Neural crest cell (in vitro differentiated cells): Measurements from ENCODE around the gene SETDB2. TPM values are rescaled to one million over a fixed set of nuclear protein-coding genes. Genes with fewer than 3 reads are reported as not detected.

Source experiments
- DNase-seq: peaks from one replicate; pipeline ENCODE4 v3.0.0; 2021; ENCODE audit warnings: low read depth, mixed read lengths, low spot score
- H3K27ac Mint-ChIP-seq: one replicate; pipeline ENCODE4 v1.8.0; 2021; ENCODE audit warnings: mild to moderate bottlenecking, mixed read lengths; ENCODE audit not compliant: unreplicated experiment
- H3K27me3 Mint-ChIP-seq: 2 replicates; pipeline ENCODE4 v1.8.0; 2021; ENCODE audit warnings: low read depth, mild to moderate bottlenecking, mixed read lengths
- H3K36me3 Mint-ChIP-seq: 2 replicates; pipeline ENCODE4 v1.8.0; 2021; ENCODE audit warnings: low read depth, mild to moderate bottlenecking, mixed read lengths
- H3K4me1 Mint-ChIP-seq: 2 replicates; pipeline ENCODE4 v1.8.0; 2021; ENCODE audit warnings: mixed read lengths
- H3K4me3 Mint-ChIP-seq: one replicate; pipeline ENCODE4 v1.8.0; 2021; ENCODE audit warnings: mild to moderate bottlenecking, mixed read lengths
- H3K9me3 Mint-ChIP-seq: 2 replicates; pipeline ENCODE4 v1.8.0; 2021; ENCODE audit warnings: mixed read lengths
- total RNA-seq: library from RNA; stranded (reverse); gene quantifications from 2 replicates; pipeline ENCODE4 v1.2.1, GENCODE V29; 2021
- TF ChIP-seq, protein P1 (sequence below): fragments of 200-600 bp; sonication (generic); conservative IDR thresholded peaks from 2 replicates; pipeline ENCODE4 v1.5.0; 2021; ENCODE audit warnings: antibody characterized with exemption, mild to moderate bottlenecking

Gene SETDB2
- total RNA-seq, 1 donor from 2014 or later, result 7.9 TPM

DNA sequence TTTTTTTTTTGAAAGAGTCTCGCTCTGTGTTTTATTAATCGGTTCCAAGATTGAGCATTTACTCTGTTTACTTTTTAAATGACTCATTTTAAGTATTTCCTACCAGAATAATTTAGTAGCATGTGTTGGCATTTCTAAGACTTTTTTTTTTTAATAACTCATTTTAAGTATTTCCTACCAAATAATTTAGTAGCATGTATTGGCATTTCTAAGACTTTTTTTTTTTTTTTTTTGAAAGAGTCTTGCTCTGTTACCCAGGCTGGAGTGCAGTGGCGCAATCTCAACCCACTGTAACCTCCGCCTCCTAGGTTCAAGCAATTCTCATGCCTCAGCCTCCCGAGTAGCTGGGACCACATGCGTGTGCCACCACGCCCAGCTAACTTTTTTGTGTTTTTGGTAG, 13.1 kb downstream of the SETDB2 start:
- Mint-ChIP-seq H3K4me1 (no peaks in the 10 kb centered on the region), H3K9me3 (no peaks in the 10 kb centered on the region), H3K27ac (no peak overlapping the region), H3K4me3 (no peak overlapping the region), H3K36me3 (peaks cover 10% of the 10 kb centered on the region), H3K27me3 (no peaks in the 10 kb centered on the region)
- TF ChIP-seq, protein P1, sequence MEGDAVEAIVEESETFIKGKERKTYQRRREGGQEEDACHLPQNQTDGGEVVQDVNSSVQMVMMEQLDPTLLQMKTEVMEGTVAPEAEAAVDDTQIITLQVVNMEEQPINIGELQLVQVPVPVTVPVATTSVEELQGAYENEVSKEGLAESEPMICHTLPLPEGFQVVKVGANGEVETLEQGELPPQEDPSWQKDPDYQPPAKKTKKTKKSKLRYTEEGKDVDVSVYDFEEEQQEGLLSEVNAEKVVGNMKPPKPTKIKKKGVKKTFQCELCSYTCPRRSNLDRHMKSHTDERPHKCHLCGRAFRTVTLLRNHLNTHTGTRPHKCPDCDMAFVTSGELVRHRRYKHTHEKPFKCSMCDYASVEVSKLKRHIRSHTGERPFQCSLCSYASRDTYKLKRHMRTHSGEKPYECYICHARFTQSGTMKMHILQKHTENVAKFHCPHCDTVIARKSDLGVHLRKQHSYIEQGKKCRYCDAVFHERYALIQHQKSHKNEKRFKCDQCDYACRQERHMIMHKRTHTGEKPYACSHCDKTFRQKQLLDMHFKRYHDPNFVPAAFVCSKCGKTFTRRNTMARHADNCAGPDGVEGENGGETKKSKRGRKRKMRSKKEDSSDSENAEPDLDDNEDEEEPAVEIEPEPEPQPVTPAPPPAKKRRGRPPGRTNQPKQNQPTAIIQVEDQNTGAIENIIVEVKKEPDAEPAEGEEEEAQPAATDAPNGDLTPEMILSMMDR, result no peak
- no peak for DNase-seq

- no peak overlapping the region for H3K27ac Mint-ChIP-seq
These were observed 15.5 kb downstream of the SETDB2 start for GRCh38 chr13:49459580-49459979.

DNA sequence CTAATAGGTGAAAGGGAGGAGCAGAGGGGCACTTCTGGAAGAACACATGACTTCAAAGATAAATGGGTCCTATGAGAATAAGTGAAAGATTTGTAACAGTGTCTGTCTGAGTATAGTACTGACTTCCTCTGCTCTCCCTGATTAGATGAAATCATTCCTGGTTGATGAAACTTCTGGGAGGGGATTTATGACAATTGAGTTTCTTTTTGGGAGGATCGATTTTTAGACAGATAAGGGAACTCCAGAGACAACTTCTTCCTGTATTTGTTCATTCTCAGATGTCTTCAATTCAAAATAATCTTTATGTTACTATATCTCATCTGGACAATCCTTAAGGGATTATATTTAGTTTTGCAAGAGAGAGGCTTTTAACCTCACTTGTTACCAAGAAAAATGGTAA, 20.0 kb downstream of the SETDB2 start:
- Mint-ChIP-seq H3K27ac (no peak overlapping the region), H3K36me3 (peaks cover 34% of the 10 kb centered on the region), H3K9me3 (peaks cover 3% of the 10 kb centered on the region), H3K27me3 (no peaks in the 10 kb centered on the region), H3K4me1 (no peaks in the 10 kb centered on the region), H3K4me3 (no peak overlapping the region)
- TF ChIP-seq, protein P1, result no peak
- DNase-seq, result no peak

More at GRCh38 chr13:49459580-49459979, 15.5 kb downstream of the SETDB2 start:
- no peak for DNase-seq
- Mint-ChIP-seq H3K4me1 (no peaks in the 10 kb centered on the region), H3K9me3 (peaks cover 3% of the 10 kb centered on the region), H3K36me3 (peaks cover 29% of the 10 kb centered on the region), H3K27me3 (no peaks in the 10 kb centered on the region), H3K4me3 (no peak overlapping the region)
- TF ChIP-seq, protein P1, result no peak

GRCh38 chr13:49464621-49465325, 20.7 kb downstream of the SETDB2 start:
- no peaks in the 10 kb centered on the region for H3K27me3 Mint-ChIP-seq
- H3K4me1 Mint-ChIP-seq, result peaks cover 7% of the 10 kb centered on the region
- H3K4me3 Mint-ChIP-seq, result no peak overlapping the region
- TF ChIP-seq, protein P1, result no peak
- peaks cover 34% of the 10 kb centered on the region for H3K36me3 Mint-ChIP-seq
- DNase-seq, result no peak
- peaks cover 3% of the 10 kb centered on the region for H3K9me3 Mint-ChIP-seq
- no peak overlapping the region for H3K27ac Mint-ChIP-seq

- Mint-ChIP-seq H3K9me3 (peaks cover 3% of the 10 kb centered on the region), H3K36me3 (peaks cover 31% of the 10 kb centered on the region), H3K4me3 (no peak overlapping the region), H3K27ac (no peak overlapping the region), H3K4me1 (peaks cover 12% of the 10 kb centered on the region), H3K27me3 (no peaks in the 10 kb centered on the region)
- TF ChIP-seq, protein P1, result no peak
- no peak for DNase-seq
These were observed 22.3 kb downstream of the SETDB2 start for GRCh38 chr13:49466292-49466838.
